GM19239 (cell line): ENCODE data around the gene RBBP8NL.

Source experiments
- DNase-seq: peaks from one replicate; pipeline ENCODE4 v3.0.0; 2011; ENCODE audit warnings: low spot score; ENCODE audit not compliant: insufficient read length
- FAIRE-seq: peaks from 2 replicates; lab custom pipeline; 2011; peaks lifted over from hg19 to GRCh38; lab: Jason Lieb, UNC

RBBP8NL gene

DNA sequence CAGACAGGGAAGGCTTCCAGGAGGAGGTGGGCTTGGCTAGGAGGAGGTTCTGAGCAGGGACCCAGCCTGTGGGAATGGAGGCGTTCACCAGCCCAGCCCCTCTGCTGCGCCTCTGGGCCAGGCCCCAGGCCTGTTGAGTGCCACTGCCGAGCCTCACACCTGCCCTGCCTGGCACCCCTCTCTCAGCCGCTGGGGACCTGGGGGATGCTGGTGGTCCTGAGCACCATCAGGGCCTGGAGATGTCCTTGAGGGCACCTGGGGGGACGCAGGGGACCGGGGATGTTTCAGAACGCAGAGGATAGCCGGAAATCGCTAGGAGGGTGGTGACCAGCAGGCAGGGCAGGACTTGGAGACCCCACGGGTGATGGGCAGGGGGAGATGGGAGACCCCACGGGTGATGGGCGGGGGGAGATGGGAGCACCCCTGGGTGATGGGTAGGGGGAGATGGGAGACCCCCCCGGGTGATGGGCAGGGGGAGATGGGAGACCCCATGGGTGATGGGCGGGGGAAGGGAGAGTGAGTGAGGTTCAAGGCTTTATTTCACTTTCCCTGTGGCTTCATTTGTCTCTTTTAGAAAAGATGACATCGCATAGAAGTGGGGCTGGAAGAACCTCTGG, 35.7 kb upstream of the RBBP8NL start:
- DNase-seq (no peak), FAIRE-seq (no peak)

DNA sequence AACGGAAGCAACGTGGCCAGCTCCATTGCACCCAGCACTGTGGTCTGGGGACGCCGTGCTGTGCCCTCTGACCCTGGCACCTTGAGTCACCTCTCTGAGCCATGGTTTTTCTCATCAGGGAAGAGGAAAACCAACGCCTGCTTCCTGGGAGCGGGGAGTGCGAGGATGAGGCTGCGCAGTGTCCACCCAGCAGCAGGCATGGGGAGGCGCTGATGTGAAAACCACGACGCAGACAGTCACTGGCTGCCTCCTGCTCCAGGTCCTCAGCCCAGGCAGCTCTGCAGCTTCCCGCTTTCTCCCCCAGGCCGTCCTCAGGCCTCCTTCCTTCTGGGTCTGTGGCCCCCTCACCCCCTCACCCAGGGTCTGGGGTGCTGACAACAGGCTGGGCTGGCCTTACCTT, 34.5 kb upstream of the RBBP8NL start:
- FAIRE-seq (no peak), DNase-seq (no peak)

DNA sequence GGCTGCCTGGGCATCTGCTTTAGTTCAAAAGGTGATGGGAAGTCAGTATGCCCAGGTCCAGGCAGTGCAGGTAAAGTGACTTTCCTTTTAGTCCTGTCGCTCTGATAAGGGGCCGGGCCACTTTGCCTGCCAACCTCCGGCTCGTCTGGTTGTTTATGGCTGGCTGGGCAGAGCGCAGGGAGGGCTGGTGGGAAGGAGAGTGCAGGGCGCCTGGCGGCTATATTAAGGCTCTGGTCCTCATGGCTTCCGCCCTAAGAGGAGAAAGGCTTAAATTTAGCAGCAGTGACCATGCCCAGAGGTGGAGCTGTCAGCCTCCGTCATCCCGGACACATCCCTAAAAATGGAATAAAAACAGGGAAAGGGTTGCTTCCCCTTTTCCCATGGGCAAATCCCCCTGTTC, 33.8 kb upstream of the RBBP8NL start:
- DNase-seq, result no peak
- FAIRE-seq, result no peak

DNA sequence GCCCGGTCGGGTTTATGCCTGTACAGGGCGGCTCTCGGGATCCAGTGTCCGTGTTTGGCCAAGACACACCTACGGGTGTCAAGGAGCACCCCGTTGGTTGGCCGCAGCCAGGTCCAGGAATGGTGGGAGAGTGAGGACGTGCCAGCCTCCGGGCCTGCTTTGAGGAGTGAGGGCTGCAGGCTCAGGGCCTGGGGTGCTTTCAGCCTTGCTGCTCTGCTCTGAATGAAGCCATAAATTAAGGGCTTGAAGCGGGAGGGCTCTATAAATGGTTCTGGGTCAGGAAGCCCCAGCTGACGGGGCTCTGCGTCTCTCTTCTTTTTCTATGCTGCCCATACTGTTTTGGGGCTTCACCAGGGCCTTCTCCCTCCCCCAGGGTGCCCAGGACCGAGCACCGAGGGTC, 33.3 kb upstream of the RBBP8NL start:
- FAIRE-seq, result no peak
- DNase-seq, result no peak

DNA sequence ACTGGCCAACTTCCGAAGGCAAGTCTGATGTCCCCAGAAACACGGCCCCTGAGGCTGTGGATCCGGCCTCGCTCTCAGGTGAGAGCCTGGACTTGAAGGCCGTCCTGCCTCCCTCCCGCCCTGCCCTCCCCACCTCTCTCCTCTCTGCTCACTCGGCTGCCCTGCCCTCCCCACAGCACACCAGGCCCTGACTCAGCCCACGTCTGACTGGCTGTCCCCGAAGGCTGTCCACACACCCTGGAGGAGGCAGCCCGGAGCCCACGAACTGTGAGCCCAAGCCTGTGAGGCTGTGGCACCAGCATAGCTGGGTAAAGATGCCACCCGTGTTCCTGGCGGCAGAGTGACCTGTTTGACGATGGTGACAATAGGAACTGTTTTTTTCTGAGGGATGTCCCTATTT, 32.1 kb upstream of the RBBP8NL start:
- FAIRE-seq (no peak), DNase-seq (no peak)

DNA sequence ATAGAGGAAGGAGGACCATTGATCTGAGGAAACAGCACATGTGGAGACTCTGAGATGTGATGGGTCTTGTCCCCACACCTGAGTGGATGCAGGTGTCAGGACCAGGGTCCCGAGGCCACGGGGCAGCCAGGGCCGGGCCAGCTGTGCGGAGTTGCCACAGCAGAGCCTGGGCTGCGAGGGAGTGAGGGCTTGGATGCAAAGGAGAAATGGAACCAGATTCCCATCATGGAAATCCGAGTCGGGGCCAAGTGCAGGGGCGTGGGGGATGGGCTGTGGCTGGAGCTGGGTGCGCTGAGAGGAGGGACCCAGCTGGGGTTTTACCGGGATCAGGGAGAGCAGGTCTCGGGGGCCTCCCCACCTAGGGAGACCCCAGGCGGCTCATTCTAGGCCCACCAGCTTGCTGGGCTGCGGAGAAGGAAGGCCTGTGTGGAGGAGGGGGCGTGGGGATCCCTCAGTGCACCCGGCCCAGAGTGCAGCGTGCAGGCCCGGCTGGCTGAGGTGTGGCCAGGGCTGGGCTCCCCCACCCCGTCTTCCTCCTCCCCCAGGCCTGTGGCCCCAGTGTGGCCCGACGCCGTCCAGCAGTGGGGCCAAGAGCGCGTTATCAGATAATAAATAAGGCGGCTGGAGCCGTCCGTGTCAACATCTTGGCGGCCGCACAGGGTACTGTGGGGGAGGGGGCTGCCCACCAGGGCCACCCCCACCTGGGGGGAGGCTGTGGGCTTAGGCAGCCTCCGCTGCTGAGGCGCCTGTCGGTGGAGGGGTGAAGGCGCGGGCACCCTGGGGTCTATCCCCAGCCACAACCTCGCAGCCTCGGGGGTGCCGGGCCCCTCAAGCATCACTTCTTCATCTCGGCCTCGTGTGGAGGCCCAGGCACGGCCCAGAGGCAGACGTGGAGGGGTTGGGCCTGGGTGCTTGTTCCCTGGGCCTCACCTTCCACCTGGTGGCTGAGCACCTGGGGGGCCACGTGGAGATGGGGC, 31.2 kb upstream of the RBBP8NL start:
- no peak for DNase-seq
- no peak for FAIRE-seq

DNA sequence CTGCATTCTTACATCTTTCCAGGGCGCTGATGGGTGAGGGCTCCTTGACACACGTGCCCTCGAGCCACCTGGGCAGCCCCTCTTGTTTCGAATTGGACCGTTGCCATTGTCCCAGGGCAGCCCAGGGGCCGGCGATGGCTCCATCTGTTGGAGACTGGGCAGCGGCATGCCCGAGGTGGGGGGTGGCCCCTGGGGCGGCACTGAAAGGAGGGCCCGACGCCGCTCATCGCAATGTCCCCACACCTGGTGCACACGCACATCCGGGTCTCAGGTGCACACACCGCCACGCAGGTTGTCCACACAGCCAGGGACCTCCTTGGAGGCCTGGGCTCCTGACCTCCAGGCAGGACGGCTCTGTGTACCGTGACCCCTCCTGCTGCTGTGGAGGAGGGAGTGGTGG, 30.5 kb upstream of the RBBP8NL start:
- no peak for FAIRE-seq
- no peak for DNase-seq

DNA sequence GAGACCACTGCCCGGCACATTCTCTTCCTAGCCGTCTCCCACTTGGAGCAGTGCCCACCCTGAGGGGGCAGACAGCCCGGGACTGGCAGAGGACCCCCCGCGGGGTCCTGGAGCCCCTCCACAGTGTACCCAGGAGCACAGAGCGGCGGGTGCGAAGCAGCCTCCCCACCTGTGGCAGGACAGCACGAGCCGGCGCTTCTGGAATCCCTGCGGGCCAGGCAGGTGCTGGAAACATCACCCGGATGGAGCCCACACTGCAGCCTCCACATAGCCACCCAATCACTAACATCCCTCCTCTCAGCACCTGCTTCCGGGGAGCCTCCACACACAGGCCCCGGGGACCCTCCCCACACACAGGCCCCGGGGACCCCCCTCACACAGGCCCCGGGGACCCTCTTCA, 29.8 kb upstream of the RBBP8NL start:
- DNase-seq, result no peak
- FAIRE-seq, result no peak

DNA sequence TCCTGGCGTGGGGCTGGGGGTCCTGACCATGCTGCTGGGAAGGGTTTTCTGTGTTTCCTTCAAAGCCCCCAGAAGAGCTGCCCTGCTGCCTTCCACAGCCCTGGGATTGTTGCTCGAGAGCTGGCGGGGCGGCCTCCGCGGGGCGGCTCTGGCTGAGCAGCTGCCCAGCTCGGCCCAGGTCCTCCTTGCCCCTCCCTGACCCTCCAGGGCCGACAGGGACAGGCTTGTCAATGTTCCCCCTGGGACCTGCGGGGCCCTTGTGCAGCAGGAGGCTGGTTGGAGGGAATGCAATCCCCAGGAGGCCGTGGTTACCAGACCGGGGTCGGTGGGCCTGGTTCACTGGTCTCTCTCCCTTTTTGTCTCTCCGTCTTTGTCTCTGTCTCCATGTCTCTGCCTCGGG, 28.6 kb upstream of the RBBP8NL start:
- FAIRE-seq (no peak), DNase-seq (no peak)

DNA sequence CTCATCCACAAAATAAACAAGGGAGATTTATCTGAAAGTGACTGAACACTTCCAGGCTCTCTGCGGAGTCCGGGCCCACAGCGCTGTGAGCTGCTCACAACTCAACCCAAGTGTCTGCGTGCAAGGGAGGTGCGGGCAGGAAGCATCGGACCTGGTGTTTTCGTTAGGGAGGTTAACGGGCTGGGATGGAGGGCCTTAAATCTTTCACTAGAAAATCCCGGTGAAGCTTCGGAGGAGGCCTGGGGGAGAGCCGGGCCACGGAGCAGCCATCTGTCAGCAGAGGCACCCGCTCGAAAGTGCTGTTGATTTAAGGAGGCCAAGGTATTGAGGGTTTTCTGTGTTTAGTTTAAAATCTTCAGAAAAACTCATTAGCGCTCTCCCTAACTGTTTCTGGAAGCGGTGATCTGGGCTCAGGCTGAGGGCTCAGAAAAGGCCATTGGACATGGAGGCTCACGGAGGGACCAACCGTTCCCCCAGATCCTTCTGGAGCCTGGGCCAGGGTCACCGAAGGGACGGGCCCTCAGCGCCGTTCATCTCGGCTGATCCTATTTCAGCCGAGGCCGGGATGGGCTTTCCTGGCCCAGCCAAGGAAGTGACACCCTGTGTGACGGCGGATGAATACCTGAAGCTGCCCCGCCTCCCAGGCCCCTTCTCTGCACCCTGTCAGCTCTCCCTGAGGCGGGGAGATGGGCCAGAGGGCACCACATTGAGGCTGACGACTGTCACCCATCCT, 27.7 kb upstream of the RBBP8NL start:
- FAIRE-seq (no peak), DNase-seq (no peak)

DNA sequence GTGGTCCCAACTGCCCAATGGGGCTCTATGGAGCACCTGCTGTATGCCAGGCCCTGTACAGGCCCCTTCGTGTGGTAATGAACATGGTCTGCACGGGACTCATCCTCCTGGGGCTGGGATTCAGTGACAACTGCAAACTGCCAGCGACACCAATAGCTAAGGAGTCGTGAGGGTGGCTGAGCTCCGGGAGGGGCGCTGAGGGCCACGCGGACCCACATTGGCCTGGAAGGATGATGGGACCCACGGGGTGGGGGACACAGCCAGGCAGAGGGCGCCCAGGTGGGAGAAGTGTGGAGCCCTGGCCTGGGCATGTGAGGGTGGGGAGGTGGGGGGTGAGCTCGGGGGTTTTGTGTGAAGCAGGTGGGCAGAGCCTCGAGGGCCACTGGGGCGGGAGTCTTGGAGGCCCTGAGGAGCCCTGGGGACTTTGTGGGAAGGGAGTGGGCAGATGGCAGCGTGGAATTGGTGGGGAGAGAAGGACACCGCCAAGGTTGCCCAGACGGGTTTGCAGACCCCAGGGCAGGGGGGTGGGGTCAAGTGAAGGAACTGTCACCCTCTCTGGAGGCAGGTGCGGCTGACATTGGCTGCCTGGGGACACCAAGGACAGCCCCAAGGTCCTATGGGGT, 26.0 kb upstream of the RBBP8NL start:
- DNase-seq, result no peak
- no peak for FAIRE-seq

DNA sequence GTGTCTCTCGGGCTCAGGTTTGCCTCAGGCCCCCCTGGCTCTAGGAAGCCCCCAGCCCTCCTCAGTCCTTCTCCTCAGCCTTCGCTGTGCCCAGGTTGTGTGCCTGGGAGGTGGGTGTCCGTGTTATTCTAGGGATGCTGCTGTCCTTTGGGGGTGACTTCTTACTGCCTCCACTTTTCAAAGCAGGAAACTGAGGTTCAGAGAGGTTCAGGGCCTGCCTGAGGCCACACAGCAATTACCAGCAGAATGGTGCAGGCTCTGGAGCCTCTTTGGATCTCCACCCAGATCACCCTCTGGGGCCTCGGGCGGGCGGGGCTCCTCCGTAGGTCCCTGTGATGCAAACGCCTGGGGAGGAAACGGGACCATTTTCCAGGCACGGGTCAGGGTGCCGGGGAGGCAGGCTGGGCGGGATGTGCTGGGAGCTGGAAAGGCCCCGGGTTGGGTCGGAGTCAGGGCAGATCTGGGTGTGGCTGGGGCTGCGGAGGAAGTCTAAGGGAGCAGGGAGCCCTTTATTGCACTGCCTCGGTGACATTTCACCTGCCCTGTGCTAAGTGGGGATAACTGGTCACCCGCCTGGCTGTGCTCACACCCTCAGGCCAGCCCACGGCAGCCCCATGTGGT, 25.2 kb upstream of the RBBP8NL start:
- FAIRE-seq, result no peak
- DNase-seq, result no peak

DNA sequence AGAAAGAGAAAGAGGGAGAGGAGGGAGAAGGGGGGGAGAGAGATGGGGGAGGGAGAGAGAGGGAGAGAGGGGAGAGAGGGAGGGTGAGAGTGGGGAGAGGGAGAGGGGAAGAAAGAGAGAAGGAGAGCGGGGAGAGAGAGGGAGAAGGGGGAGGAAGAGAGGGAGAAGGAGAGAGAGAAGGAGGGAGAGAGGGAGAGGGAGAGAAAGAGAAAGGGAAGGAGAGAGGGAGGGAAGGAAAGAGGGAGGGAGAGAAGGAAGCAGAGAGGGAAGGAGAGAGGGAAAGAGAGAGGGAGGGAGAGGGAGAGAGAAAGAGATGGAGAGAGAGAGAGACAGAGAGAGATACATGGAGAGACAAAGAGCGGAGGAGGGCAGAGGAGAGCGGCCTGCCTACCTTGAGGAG, 24.6 kb upstream of the RBBP8NL start:
- no peak for DNase-seq
- no peak for FAIRE-seq

DNA sequence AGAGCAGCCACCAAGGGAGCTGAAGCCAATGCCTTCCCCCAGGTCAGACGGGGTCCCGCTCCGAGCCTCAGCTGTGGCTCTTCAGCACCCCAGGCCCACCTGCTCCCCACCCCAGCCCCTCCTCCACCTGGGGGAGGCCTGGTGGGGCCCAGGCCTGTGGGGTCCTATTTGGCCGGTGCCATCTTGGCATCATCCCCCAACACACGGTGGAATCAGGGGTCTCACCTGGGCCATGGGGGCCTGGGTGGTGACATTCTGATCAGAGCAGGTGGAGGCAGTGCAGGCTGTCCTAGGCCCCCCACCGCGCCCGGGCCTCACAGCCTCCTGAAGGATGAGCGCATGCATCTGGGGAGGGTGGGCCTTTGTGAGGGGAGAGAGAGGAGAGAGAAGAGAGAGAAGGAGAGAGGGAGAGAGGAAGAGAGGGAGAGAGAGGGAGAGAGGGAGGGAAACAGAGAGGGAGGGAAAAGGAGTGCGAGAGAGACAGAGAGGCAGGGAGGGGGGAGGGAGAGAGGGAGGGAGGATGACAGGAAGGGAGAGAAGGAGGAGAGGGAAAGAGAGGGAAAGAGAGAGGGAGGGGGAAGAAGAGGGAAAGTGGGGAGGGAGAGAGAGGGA, 23.9 kb upstream of the RBBP8NL start:
- DNase-seq, result no peak
- no peak for FAIRE-seq

DNA sequence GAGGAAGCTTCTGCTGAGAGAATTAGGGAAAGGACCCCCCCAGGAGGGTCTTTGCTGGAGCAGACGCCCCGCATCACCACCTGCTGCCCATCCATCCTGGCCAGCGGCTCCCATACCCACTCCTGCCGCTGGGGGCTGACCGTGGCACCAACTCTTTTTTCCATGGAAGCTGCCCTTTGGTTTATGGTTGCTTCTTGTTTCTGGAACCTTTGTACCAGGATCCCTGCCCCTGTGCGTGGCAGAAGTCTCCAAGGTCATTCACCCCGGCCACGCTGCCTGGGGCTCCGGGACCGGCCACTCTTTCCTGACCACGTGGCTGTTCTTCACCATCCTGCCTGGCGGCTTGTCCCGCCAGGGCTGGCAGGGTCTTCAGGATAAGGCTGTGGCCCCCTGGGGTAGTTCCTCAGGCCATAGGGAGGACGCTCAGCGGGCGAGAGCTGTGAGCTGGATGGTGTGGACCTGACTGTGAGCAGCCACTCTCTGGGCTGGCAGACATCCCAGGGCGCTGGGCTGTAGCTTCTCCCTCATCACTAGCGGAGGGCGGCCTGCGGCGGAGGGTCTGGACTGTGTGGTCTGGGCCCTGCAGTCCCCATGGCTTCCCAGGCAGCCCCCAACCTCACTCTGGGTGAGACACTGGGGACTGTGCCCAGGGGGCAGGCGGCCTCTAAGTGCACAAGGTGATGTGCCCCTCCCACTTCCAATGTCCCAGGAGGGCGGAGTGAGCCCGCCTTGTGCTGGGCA, 22.8 kb upstream of the RBBP8NL start:
- FAIRE-seq (no peak), DNase-seq (no peak)

DNA sequence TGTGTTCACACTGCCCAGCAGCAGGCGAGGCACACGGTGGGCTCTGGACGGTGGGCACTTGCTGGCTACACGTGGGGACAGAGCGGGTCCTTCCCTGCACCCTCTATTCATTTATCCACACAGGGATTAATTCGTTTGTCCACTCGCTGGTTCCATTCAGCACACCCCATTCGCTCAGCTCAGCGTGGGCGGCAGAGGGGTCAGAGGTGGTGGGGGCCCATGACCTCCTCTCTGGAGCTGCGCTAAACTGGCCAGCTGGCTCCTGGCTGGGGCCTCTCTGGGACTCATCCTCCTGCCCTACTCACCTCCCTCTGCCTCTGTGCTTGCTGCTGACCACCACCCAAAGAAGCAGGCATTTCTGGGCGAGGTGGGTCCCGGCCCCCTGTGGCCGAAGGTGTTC, 21.4 kb upstream of the RBBP8NL start:
- DNase-seq (no peak), FAIRE-seq (no peak)

DNA sequence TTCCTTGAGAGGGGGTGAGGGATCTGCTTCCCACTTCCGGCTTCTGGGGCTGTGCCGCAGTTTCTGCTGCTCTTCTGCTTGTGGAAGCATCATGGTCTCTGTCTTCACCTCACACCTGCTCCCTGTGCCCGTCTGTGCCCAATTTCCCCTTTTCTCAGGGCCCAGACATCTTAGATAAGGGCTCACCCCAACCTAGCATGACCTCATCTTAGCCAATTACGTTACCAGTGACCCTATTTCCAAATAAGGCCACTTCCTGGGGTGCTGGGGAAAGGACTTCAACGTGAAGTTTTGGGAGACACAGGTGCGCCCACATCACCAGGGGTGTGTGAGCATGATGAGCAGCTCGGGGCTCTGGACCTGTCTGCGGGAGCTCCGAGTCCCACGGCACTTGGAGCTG, 20.7 kb upstream of the RBBP8NL start:
- no peak for DNase-seq
- FAIRE-seq, result no peak

DNA sequence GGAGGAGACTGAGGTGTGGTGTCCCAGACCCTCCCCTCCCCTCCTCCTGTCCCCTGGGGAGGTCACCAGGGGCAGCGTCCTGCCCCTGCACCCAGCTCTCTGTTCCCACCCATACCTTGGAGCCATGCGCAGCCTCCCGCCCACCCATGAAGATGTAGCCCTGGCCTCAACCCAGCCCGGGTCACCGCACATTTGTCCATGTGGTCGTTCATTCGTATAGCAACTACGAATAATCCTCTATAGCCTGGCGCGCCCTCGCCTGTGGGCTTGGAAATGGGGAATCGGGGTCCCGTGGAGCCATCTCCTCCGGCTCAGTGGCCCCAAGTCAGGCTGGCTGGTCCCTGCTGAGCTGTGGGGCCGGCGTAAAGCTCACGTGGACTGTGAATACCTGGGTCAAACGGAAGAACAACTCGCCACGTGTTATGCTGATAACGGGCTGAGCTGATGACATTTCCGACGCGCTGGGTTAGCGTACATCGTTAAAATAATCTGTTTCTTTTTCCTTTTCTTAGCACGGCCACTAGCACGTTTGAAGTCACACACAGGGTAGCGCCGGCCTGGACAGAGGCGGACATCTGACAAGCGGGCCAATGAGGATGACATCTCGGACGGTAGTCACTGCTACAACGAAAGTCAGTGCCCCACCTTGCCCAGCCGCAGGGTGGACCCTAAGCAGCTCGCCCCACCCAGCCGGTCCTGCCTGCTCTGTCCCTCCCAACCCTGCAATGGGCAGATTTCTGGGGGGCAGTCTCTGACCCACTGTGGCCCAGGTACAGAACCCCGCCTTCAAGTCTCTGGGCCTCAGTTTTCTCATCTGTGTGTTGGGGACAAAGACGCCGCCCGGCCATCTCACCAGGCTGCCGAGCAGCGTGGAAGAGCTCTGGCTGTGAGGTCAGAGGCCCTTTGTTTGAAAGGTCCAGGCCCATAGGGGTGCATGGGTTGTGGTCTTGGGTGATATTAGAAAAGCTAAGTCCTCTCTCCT, 19.8 kb upstream of the RBBP8NL start:
- FAIRE-seq (no peak), DNase-seq (no peak)
